Ishikawa (cell line): Measurements from ENCODE around the gene CCDC78.

ENCODE experiments used
- CEBPB ChIP-seq: IDR thresholded peaks from 2 replicates; pipeline ENCODE4 v1.6.1; 2012
- CREB1 ChIP-seq: IDR thresholded peaks from 2 replicates; pipeline ENCODE4 v1.6.1; 2012; ENCODE audit warnings: low read depth
- EGR1 ChIP-seq: IDR thresholded peaks from 2 replicates; pipeline ENCODE4 v1.6.1; 2012
- EP300 ChIP-seq: IDR thresholded peaks from 2 replicates; pipeline ENCODE4 v1.6.1; 2012; ENCODE audit warnings: borderline replicate concordance
- FOXM1 ChIP-seq: IDR thresholded peaks from 2 replicates; pipeline ENCODE4 v1.6.1; 2012; ENCODE audit warnings: low read depth, borderline replicate concordance
- NFIC ChIP-seq: IDR thresholded peaks from 2 replicates; pipeline ENCODE4 v1.6.1; 2012
- RAD21 ChIP-seq: IDR thresholded peaks from 2 replicates; pipeline ENCODE4 v1.6.1; 2012; ENCODE audit warnings: low read depth
- TAF1 ChIP-seq: IDR thresholded peaks from 2 replicates; pipeline ENCODE4 v1.6.1; 2012; ENCODE audit warnings: low read depth, mild to moderate bottlenecking
- TCF12 ChIP-seq: IDR thresholded peaks from 2 replicates; pipeline ENCODE4 v1.6.1; 2012; ENCODE audit warnings: low read depth
- TEAD4 ChIP-seq: IDR thresholded peaks from 2 replicates; pipeline ENCODE4 v1.6.1; 2012
- ZBTB7A ChIP-seq: IDR thresholded peaks from 2 replicates; pipeline ENCODE4 v1.6.1; 2012; ENCODE audit warnings: low read depth
- TF ChIP-seq, protein P1 (sequence below): IDR thresholded peaks from 2 replicates; pipeline ENCODE4 v1.6.1; 2012
- TF ChIP-seq, protein P2 (sequence below): IDR thresholded peaks from 2 replicates; pipeline ENCODE4 v1.6.1; 2012
- TF ChIP-seq, protein P3 (sequence below): IDR thresholded peaks from 2 replicates; pipeline ENCODE4 v1.6.1; 2012; ENCODE audit warnings: low read depth, mild to moderate bottlenecking

DNA sequence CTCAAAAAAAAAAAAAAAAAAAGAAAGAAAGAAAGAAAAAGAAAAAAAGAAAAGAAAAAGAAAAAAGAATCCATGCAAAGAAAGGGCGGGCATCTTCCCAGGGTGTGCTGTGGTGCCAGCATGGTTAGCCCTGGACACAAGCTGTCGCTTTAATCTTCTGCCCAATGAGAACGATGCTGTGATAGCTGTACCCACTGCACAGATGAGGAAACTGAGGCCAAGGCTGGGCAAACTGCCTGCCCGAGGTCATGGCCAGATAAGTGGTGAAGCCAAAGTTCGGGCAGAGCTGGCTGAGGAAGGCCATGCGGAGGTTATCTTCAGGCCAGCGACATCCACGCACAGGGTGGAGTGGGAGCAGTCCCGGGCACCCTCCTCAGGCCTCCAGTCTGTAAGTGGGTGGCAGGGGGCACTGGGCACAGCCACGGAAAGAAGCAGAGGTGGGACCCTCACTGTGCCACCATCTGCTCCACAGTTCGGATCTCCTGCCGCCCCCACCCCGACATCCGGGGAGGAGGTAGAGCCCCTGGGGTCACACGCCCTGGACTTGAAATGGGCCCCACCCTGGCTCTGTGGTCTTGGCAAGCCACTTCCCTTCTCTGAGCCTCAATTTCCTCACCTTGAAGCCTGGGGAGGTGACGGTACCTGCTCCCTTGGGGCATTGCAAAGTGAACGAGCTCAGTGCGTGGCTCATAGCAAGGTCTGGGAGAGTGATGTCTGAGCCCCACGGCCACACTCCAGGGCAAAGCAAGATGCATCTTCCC is 27.2 kb downstream of the CCDC78 start:
- TF ChIP-seq EP300 (no peak), TEAD4 (no peak), ZBTB7A (no peak), CEBPB (no peak), TAF1 (no peak), TCF12 (no peak), CREB1 (no peak), EGR1 (no peak), RAD21 (no peak), FOXM1 (no peak), NFIC (no peak)
- TF ChIP-seq, protein P1, sequence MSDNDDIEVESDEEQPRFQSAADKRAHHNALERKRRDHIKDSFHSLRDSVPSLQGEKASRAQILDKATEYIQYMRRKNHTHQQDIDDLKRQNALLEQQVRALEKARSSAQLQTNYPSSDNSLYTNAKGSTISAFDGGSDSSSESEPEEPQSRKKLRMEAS, result no peak
- TF ChIP-seq, protein P2, sequence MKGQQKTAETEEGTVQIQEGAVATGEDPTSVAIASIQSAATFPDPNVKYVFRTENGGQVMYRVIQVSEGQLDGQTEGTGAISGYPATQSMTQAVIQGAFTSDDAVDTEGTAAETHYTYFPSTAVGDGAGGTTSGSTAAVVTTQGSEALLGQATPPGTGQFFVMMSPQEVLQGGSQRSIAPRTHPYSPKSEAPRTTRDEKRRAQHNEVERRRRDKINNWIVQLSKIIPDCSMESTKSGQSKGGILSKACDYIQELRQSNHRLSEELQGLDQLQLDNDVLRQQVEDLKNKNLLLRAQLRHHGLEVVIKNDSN, result no peak
- TF ChIP-seq, protein P3, sequence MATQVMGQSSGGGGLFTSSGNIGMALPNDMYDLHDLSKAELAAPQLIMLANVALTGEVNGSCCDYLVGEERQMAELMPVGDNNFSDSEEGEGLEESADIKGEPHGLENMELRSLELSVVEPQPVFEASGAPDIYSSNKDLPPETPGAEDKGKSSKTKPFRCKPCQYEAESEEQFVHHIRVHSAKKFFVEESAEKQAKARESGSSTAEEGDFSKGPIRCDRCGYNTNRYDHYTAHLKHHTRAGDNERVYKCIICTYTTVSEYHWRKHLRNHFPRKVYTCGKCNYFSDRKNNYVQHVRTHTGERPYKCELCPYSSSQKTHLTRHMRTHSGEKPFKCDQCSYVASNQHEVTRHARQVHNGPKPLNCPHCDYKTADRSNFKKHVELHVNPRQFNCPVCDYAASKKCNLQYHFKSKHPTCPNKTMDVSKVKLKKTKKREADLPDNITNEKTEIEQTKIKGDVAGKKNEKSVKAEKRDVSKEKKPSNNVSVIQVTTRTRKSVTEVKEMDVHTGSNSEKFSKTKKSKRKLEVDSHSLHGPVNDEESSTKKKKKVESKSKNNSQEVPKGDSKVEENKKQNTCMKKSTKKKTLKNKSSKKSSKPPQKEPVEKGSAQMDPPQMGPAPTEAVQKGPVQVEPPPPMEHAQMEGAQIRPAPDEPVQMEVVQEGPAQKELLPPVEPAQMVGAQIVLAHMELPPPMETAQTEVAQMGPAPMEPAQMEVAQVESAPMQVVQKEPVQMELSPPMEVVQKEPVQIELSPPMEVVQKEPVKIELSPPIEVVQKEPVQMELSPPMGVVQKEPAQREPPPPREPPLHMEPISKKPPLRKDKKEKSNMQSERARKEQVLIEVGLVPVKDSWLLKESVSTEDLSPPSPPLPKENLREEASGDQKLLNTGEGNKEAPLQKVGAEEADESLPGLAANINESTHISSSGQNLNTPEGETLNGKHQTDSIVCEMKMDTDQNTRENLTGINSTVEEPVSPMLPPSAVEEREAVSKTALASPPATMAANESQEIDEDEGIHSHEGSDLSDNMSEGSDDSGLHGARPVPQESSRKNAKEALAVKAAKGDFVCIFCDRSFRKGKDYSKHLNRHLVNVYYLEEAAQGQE, result no peak
